Mucosa of stomach (tissue), 1 donor: ENCODE measurements around the gene SHC4.
A peak's percentile ranks its signal among the peaks of the same experiment; 100 is the strongest.
"Not testable (repeated sequence)": the region's sequence is repeated elsewhere in the genome, so short reads cannot be mapped to it uniquely, and the experiment has no call there.

ENCODE experiments used
- H3K27me3 ChIP-seq: one replicate; pipeline ENCODE4 v1.7.0; 2013; ENCODE audit warnings: mild to moderate bottlenecking, low read length; ENCODE audit not compliant: control insufficient read depth, insufficient read depth
- H3K36me3 ChIP-seq: one replicate; pipeline ENCODE4 v1.7.0; 2013; ENCODE audit warnings: low read length; ENCODE audit not compliant: control insufficient read depth, insufficient read depth
- H3K4me1 ChIP-seq: one replicate; pipeline ENCODE4 v1.7.0; 2013; ENCODE audit warnings: mild to moderate bottlenecking, low read length; ENCODE audit not compliant: control insufficient read depth, insufficient read depth
- H3K4me3 ChIP-seq: one replicate; pipeline ENCODE4 v1.7.0; 2013; ENCODE audit warnings: low read length
- H3K9ac ChIP-seq: one replicate; pipeline ENCODE4 v1.7.0; 2013; ENCODE audit warnings: mild to moderate bottlenecking, low read length, moderate library complexity
- H3K9me3 ChIP-seq: one replicate; pipeline ENCODE4 v1.7.0; 2013; ENCODE audit warnings: mild to moderate bottlenecking, low read length, moderate library complexity; ENCODE audit not compliant: control insufficient read depth
- donor health status: Pancreatic carcinoma.

Gene SHC4

DNA sequence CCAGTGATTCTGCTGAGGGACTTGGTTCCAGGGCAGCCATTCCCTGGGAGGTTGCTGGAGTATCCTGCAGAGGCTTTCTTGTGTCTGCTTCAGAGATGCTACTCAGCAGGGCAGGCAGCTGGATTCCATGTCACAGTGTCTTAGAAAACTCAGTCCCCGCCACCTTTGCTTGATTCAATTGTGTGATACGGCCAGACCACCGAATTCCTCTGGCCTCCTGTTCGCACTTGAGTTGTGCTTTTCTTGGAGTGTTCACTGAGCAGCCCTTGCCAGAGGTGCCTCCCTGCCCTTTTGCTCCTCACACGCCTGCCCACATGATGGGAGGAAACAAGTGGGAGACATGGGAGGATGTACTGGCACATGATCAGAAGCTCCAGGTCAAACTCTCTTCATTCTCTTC, 19.6 kb upstream of the SHC4 start:
- H3K9ac ChIP-seq: no peak overlapping the region
- no peaks in the 10 kb centered on the region for H3K36me3 ChIP-seq
- H3K27me3 ChIP-seq: no peaks in the 10 kb centered on the region
- H3K4me3 ChIP-seq: no peak overlapping the region
- H3K9me3 ChIP-seq: no peaks in the 10 kb centered on the region
- no peaks in the 10 kb centered on the region for H3K4me1 ChIP-seq

DNA sequence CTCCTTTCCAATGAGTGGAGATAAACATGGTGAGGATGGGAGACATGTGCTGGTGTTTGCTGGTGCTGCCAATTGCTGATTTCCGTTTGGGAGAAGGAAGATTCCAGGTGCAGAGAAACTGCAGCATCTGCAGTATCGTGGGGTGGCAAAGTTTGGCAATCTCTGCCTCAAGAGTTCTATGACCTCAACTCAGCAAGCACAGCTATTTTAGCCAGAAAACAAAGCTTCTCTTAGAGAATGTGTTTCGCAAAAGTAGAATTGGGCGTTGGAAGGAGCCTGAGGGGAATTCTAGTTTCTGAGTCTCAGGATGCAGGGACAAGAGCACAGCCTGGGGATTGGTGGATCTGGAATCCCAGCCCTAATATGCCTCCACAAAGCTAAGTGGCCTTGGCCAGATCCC, 18.2 kb upstream of the SHC4 start:
- Histone ChIP-seq H3K4me1 (no peaks in the 10 kb centered on the region), H3K9ac (no peak overlapping the region), H3K36me3 (no peaks in the 10 kb centered on the region), H3K4me3 (no peak overlapping the region), H3K9me3 (no peaks in the 10 kb centered on the region), H3K27me3 (no peaks in the 10 kb centered on the region)

DNA sequence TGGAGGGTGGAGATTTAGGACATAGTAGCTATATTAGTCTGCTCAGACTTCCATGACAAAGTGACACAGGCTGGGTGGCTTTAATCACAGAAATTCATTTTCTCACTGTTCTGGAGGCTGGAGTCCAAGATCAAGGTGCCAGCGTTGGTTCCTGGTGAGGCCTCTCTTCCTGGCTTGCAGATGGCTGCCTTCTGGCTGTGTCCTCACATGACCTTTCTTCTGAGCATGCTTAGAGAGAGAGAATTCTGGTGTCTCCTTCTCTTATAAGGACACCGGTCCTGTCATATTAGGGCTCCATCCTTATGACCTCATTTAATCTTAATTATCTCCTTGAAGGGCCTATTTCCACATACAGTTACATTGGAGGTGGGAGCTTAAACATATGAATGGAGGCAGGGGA, 14.9 kb upstream of the SHC4 start:
- H3K4me3 ChIP-seq: no peak overlapping the region
- H3K9me3 ChIP-seq: no peaks in the 10 kb centered on the region
- H3K9ac ChIP-seq: no peak overlapping the region
- H3K36me3 ChIP-seq: no peaks in the 10 kb centered on the region
- H3K4me1 ChIP-seq: peaks cover 8% of the 10 kb centered on the region
- H3K27me3 ChIP-seq: peaks cover 9% of the 10 kb centered on the region

DNA sequence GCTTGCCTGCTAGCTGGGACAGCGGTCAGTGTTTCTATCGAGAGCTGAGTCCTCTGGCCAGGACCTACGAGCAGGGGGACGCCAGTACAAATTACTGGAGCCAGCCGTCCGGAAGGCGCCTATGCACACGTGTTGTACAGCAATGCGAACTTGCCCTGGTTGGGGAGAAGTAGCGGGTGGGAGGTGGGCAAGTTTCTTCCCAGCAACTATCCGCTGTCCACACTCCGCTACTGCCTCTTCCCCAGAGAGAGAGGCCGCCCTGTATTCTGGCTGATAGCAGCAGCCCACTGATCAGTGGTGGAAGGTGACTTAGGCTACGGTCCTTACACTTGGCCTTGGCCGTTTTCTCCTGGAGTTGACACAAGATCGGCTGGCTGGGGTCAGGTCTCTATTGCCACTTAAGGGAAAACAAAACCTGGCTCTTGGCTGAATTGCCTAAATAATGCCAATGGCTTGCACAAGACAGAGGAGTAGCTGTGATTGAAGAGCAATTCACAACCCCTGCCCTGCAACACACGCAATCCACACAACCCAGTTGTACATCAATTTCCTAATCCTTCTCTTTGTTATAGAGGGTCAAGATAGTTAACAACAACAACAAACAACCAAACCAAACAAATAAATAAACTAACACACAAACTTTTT, 12.8 kb upstream of the SHC4 start:
- Histone ChIP-seq H3K4me3 (no peak overlapping the region), H3K9ac (no peak overlapping the region), H3K36me3 (no peaks in the 10 kb centered on the region), H3K27me3 (peaks cover 9% of the 10 kb centered on the region), H3K9me3 (no peaks in the 10 kb centered on the region), H3K4me1 (peaks cover 8% of the 10 kb centered on the region)

DNA sequence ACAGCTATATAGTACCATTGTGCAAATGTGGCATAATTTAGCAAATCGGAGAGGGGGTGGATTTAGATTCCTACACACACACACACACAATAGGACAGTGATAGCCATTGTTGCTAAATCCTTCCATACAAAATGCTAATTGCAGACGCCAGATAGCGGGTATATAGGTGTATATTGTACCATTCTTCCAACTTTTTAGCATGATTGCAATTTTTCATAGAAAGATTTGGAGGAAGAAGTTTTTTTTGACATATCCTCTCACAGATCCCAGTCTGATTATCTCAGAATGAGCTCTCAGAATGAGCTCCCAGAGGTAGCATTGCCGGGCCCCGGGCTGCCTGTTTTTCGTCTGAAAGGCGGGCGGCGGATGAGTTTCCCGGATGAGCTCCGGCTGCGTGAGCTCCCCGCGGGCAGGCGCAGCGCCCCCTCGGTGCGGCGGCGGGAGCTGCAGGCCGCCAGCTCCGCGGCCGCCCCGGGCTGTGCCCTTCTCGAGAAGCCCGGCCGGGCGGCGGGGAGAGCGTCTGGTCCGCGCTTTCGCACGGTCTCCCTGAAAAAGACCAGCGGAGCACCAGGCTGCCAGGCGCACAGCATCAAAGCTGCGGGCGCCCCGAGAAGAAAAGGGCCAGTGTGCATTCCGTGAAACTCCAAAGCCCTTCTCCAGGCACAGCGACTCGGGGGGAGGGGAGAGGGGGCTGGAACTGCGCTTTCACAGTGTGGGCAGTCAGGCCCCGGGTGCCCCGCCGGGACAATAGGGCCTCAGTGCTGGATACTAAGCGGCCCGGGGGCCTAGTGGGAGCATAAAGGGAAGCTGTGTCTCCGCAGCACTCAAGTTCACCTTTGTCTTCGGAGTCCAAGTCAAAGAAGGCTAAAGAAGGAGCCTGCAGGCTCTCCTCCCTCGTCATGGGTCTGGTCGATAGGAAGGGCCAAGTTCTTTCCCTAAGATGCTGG, 12.0 kb upstream of the SHC4 start:
- no peaks in the 10 kb centered on the region for H3K36me3 ChIP-seq
- peak overlapping the region; percentile 38 for H3K4me3 ChIP-seq
- H3K27me3 ChIP-seq: peaks cover 9% of the 10 kb centered on the region
- no peaks in the 10 kb centered on the region for H3K9me3 ChIP-seq
- H3K4me1 ChIP-seq: peaks cover 8% of the 10 kb centered on the region
- H3K9ac ChIP-seq: peak overlapping the region; percentile 65

DNA sequence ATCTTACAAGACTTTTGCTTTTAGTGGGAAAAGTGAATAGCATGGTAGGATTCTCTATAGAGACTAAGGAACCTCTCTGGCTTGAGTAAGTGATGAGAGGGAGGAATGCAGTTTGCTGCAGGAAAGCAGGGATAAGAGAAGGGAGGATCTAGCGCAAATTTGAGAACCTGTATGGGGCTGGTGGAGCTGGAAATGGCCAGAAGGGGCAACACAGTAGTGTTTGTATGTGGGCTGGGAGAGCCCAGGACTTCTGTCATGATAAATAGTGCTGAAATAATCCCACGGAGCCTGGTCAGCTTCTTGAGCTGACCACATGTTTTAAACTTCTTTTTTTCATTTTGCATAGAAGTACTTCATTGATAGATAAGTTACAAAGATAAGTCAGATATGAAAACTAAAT, 11.2 kb upstream of the SHC4 start:
- Histone ChIP-seq H3K9me3 (no peaks in the 10 kb centered on the region), H3K27me3 (peaks cover 9% of the 10 kb centered on the region), H3K4me1 (peaks cover 8% of the 10 kb centered on the region), H3K9ac (no peak overlapping the region), H3K4me3 (no peak overlapping the region), H3K36me3 (no peaks in the 10 kb centered on the region)

DNA sequence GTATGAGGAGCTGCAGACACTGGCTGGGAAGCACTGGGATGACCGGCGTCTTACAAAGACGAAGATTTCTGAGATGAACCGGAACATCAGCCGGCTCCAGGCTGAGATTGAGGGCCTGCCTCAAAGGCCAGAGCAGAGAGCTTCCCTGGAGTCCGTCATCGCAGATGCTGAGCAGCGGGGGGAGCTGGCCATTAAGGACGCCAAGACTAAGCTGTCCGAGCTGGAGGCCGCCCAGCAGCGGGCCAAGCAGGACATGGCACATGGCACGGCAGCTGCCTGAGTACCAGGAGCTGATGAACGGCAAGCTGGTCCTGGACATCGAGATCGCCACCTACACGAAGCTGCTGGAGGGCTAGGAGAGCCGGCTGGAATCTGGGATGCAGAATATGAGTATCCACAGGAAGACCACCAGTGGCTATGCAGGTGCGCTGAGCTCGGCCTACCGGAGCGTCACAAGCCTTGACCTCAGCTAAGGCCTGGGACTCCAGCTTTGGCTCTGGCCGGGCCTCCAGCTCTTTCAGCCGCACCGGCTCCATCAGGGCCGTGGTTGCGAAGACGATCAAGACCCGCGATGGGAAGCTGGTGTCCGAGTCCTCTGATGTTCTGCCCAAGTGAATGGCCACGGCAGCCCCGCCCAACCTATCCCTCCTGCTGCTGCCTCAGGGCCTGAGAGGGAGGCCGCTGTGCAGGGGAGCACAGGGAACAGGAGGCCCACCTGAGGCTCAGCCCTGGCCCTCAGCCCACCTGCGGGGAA, 9.2 kb upstream of the SHC4 start:
- no peaks in the 10 kb centered on the region for H3K9me3 ChIP-seq
- H3K36me3 ChIP-seq: no peaks in the 10 kb centered on the region
- H3K9ac ChIP-seq: no peak overlapping the region
- peaks cover 9% of the 10 kb centered on the region for H3K27me3 ChIP-seq
- peaks cover 8% of the 10 kb centered on the region for H3K4me1 ChIP-seq
- no peak overlapping the region for H3K4me3 ChIP-seq

DNA sequence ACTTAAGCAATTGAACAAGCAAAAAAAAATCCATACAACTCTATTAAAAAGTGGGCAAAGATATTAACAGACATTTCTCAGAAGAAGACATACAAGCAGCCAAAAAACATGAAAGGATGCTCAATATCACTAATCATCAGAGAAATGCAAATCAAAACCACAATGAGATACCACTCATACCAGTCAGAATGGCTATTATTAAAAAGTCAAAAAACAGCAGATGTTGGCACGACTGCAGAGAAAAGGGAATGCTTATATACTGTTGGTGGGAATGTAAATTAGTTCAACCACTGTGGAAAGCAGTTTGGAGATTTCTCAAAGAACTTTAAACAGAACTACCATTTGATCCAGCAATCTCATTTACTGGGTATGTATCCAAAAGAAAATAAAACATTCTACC, 7.2 kb upstream of the SHC4 start:
- H3K9ac ChIP-seq, H3K4me3 ChIP-seq, H3K36me3 ChIP-seq, H3K27me3 ChIP-seq, H3K4me1 ChIP-seq, H3K9me3 ChIP-seq: not testable (repeated sequence)

DNA sequence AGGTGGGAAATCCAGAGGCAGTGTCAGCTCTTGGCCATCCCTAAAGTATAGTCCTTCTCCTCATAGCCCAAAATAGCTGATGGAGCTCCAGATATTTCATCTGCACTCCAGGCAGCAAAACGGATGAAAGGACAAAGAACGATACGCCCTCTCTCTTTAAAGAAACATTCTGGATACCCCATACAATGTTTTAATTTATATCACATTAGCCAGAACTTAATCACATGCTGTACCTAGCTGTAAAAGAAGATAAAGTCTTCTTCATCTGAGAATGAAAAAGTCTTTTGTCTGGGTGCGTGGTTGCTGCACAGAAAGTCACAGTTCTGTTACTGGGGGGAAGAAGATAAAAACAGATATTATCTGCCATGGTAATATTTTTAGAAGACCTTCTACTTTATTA, 4.3 kb upstream of the SHC4 start:
- Histone ChIP-seq H3K36me3 (no peaks in the 10 kb centered on the region), H3K27me3 (peaks cover 14% of the 10 kb centered on the region), H3K4me1 (no peaks in the 10 kb centered on the region), H3K9me3 (no peaks in the 10 kb centered on the region), H3K4me3 (no peak overlapping the region), H3K9ac (no peak overlapping the region)

DNA sequence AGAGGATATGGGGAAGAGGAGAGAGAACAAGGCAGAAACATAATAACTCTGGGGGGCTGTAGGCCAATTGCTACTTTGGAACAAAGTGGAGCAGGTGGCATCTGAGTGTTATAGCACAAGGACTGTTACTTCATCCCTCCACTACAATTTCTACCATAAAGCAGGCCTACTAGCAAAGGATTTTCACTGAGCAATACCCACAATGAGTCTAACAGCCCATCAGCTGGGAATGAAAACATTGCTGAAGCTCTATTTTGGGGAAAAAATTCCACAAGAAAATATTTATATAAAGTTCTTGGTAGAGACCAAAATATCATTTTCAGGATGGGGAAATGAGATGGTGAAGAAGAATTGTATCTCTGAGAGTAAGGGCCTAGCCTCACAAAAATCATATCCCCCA, 3.6 kb upstream of the SHC4 start:
- Histone ChIP-seq H3K36me3 (no peaks in the 10 kb centered on the region), H3K9me3 (no peaks in the 10 kb centered on the region), H3K4me3 (no peak overlapping the region), H3K9ac (no peak overlapping the region), H3K27me3 (peaks cover 21% of the 10 kb centered on the region), H3K4me1 (no peaks in the 10 kb centered on the region)

DNA sequence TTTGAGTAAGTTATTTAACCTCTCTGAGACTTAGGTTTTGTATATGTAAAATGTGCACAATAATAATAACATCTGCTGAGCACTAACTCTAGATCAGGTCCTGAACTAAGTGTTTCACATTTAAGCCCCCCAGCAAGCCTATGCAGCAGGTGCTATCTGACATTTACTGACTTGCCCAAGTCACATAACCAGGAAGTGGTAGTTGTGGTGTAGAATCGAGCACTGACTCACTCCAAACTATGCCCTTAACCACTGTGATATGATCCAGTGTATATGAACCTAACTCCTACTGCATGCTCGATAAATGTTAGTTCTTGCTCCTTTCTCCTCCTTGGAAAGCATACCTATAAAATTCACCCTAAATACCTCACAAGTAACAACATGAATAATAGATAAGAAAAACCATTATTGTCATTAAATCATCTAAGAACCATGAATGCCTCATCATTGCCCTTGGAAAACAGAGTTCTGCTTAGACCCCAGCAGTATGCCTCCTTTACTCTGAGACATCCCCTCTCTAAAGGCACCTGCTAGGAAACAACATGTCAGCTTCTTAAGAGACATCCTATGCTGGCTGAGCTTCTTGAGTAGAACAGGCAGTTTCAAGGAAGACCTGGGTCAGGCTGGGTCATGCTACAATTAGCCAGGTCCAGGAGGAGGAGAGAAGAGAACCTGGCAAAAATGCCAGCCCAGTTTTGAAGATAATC, 3.0 kb upstream of the SHC4 start:
- H3K9ac ChIP-seq: no peak overlapping the region
- no peaks in the 10 kb centered on the region for H3K4me1 ChIP-seq
- H3K27me3 ChIP-seq: peaks cover 23% of the 10 kb centered on the region
- no peaks in the 10 kb centered on the region for H3K9me3 ChIP-seq
- no peaks in the 10 kb centered on the region for H3K36me3 ChIP-seq
- H3K4me3 ChIP-seq: no peak overlapping the region
